Panc1 (cell line): ENCODE results near the gene SIRT6. TPM values are rescaled to one million over a fixed set of nuclear protein-coding genes. Genes with fewer than 3 reads are reported as not detected.
"Not testable (repeated sequence)": the region's sequence is repeated elsewhere in the genome, so short reads cannot be mapped to it uniquely, and the experiment has no call there.

Experiments used
- ATAC-seq: fragments of 200-7000 bp; cut with Tn5 transposase; 2 replicates; pipeline ENCODE4 v1.9.1; 2020; ENCODE audit warnings: mild to moderate bottlenecking, moderate library complexity
- BruUV-seq: library from RNA; stranded (reverse); fragments of 400-500 nt; replicated peaks from 2 replicates; lab custom pipeline; 2021; lab: Mats Ljungman, UMichigan
- CTCF ChIA-PET: fragments of 300-600 bp; sonication (Branson Sonifier 250); formaldehyde crosslinking; loops from one replicate; lab custom pipeline; 2022; ENCODE audit warnings: antibody characterized with exemption; lab: Charles Lee
- POLR2A ChIA-PET: fragments of 300-600 bp; sonication (Branson Sonifier 250); formaldehyde crosslinking; loops from one replicate; lab custom pipeline; 2022; ENCODE audit warnings: antibody characterized with exemption; lab: Charles Lee
- DNase-seq: peaks from one replicate; pipeline ENCODE4 v3.0.0-alpha.2; 2010; ENCODE audit warnings: low read depth, low spot score
- H3K27ac ChIP-seq: 2 replicates; pipeline ENCODE4 v1.5.1; 2011; ENCODE audit warnings: mild to moderate bottlenecking, low read length, inconsistent platforms
- H3K27me3 ChIP-seq: fragments of 200-500 bp; sonication (Bioruptor generic); 2 replicates; pipeline ENCODE4 v1.6.0; 2014; ENCODE audit warnings: low read length, inconsistent platforms; ENCODE audit not compliant: control insufficient read depth, insufficient read depth
- H3K36me3 ChIP-seq: fragments of 200-500 bp; sonication (Bioruptor generic); 2 replicates; pipeline ENCODE4 v1.5.1; 2014; ENCODE audit warnings: inconsistent platforms, mild to moderate bottlenecking, low read length, moderate library complexity; ENCODE audit not compliant: control insufficient read depth, insufficient read depth
- H3K4me1 ChIP-seq: 2 replicates; pipeline ENCODE4 v1.5.1; 2011; ENCODE audit warnings: inconsistent platforms, mild to moderate bottlenecking, low read length, moderate library complexity; ENCODE audit not compliant: control insufficient read depth, insufficient read depth
- H3K4me3 ChIP-seq, 2 experiments: 2 replicates each; pipeline ENCODE4 v1.5.1; 2011 to 2012; ENCODE audit warnings: low read depth in 2 of 2, low read length in 2 of 2, mild to moderate bottlenecking in 2 of 2, inconsistent platforms in 1 of 2, moderate library complexity in 1 of 2
- H3K9me3 ChIP-seq: fragments of 200-500 bp; sonication (Bioruptor generic); 2 replicates; pipeline ENCODE4 v1.5.1; 2014; ENCODE audit warnings: low read depth, mild to moderate bottlenecking, inconsistent platforms, low read length, moderate library complexity; ENCODE audit not compliant: control insufficient read depth, insufficient read depth
- CTCF ChIP-seq: fragments of 450-650 bp; IDR thresholded peaks from 2 replicates; pipeline ENCODE4 v1.5.1; 2017; ENCODE audit warnings: mild to moderate bottlenecking
- POLR2AphosphoS5 ChIP-seq: IDR thresholded peaks from 2 replicates; pipeline ENCODE4 v1.6.1; 2012; ENCODE audit warnings: mild to moderate bottlenecking, low read depth, low read length, moderate library complexity
- REST ChIP-seq, 2 experiments: IDR thresholded peaks; 2 replicates each; pipeline ENCODE4 v1.6.1; 2011 to 2012; ENCODE audit warnings: low read depth in 2 of 2, control low read depth in 1 of 2, low read length in 1 of 2, mild to moderate bottlenecking in 1 of 2, moderate library complexity in 1 of 2; ENCODE audit not compliant: insufficient read depth in 1 of 2
- SIN3A ChIP-seq: IDR thresholded peaks from 2 replicates; pipeline ENCODE4 v1.6.1; 2012; ENCODE audit warnings: low read depth, mild to moderate bottlenecking, low read length, moderate library complexity, borderline replicate concordance; ENCODE audit not compliant: insufficient read depth
- TCF7L2 ChIP-seq: IDR thresholded peaks from 2 replicates; pipeline ENCODE4 v1.6.1; 2011; ENCODE audit warnings: mild to moderate bottlenecking, low read depth, low read length, inconsistent platforms
- in situ Hi-C: cut with HindIII; loops from 2 replicates; pipeline ENCODE4 v1.10.0; 2016; ENCODE audit warnings: low sequenced_read_pairs, low pct_unique_long_range_greater_than_20kb
- intact Hi-C: fragments of 100-400 bp; cut with micrococcal nuclease; formaldehyde crosslinking; loops from one replicate; pipeline ENCODE4 v1.10.0; 2022; ENCODE audit not compliant: unreplicated experiment
- total RNA-seq: library from RNA; stranded (reverse); gene quantifications from one replicate; pipeline ENCODE4 v1.2.1, GENCODE V29; 2021; ENCODE audit not compliant: unreplicated experiment

The SIRT6 gene
- total RNA-seq, 1 experiment from 2014 or later, result 19.8 TPM

GRCh38 chr19:4134351-4134750 is 48.0 kb downstream of the SIRT6 start:
- intact Hi-C loops, result no loop called here
- ATAC-seq (no peak), DNase-seq (no peak)
- ChIA-PET CTCF (no interaction called here), POLR2A (no interaction called here)
- Histone ChIP-seq H3K4me1 (peaks cover 12% of the 10 kb centered on the region), H3K4me3 (no peak overlapping the region), H3K9me3 (no peaks in the 10 kb centered on the region), H3K36me3 (no peaks in the 10 kb centered on the region), H3K27ac (no peak overlapping the region), H3K27me3 (no peaks in the 10 kb centered on the region)
- in situ Hi-C loops, result no loop called here
- BruUV-seq, result no TSS peak
- TF ChIP-seq CTCF (no peak), REST (IDR thresholded peaks at IDR 0.05; ENCODE audit: insufficient read depth in 1 of 2, low read depth in 2 of 2, low read length in 1 of 2) (no peak), SIN3A (no peak), TCF7L2 (no peak), POLR2AphosphoS5 (no peak)

- no TSS peak for BruUV-seq
- in situ Hi-C loops, result no loop called here
- peak overlapping the region; percentile 5 to 28; a peak in 2 of 4 replicates for H3K4me3 ChIP-seq
These were observed 51.5 kb downstream of the SIRT6 start for GRCh38 chr19:4130744-4131438.

GRCh38 chr19:4129050-4129449 is 53.3 kb downstream of the SIRT6 start:
- BruUV-seq, in situ Hi-C loops, POLR2A ChIA-PET: not testable (repeated sequence)

More at GRCh38 chr19:4130744-4131438, 51.5 kb downstream of the SIRT6 start:
- no peaks in the 10 kb centered on the region for H3K36me3 ChIP-seq
- no peak for TF ChIP-seq TCF7L2
- no peak for TF ChIP-seq REST (IDR thresholded peaks at IDR 0.05; ENCODE audit: insufficient read depth in 1 of 2, low read depth in 2 of 2, low read length in 1 of 2)
- DNase-seq, result no peak
- ATAC-seq, result peak; percentile 84
- peak overlapping the region; percentile 89 for H3K27ac ChIP-seq
- POLR2A ChIA-PET, result no interaction called here
- H3K9me3 ChIP-seq, result no peaks in the 10 kb centered on the region
- H3K27me3 ChIP-seq, result no peaks in the 10 kb centered on the region
- intact Hi-C loops, result no loop called here
- CTCF ChIA-PET, result interaction anchor here (0.6 kb wide), 1 partner anchor 10 kb away, joined by 3 read pairs; no protein-coding TSS in a partner anchor
- H3K4me1 ChIP-seq, result peaks cover 12% of the 10 kb centered on the region

GRCh38 chr19:4127322-4127721 is 55.0 kb downstream of the SIRT6 start:
- in situ Hi-C loops, BruUV-seq, H3K36me3 ChIP-seq, POLR2A ChIA-PET, intact Hi-C loops, DNase-seq, CTCF ChIA-PET, ATAC-seq, H3K27ac ChIP-seq, H3K4me3 ChIP-seq, H3K27me3 ChIP-seq, H3K9me3 ChIP-seq: not testable (repeated sequence)
- H3K4me1 ChIP-seq, result peaks cover 16% of the 10 kb centered on the region

More at GRCh38 chr19:4129050-4129449, 53.3 kb downstream of the SIRT6 start:
- ATAC-seq, H3K4me3 ChIP-seq, H3K27me3 ChIP-seq, intact Hi-C loops, DNase-seq, H3K27ac ChIP-seq, H3K36me3 ChIP-seq, H3K9me3 ChIP-seq: not testable (repeated sequence)
- peaks cover 16% of the 10 kb centered on the region for H3K4me1 ChIP-seq
- CTCF ChIA-PET, result interaction anchor here (0.5 kb wide), 1 partner anchor 80 kb away, joined by 5 read pairs; no protein-coding TSS in a partner anchor
